Occipital lobe (tissue), 2 donors: ENCODE results near the gene FAM174C. TPM values are rescaled to one million over a fixed set of nuclear protein-coding genes. Genes with fewer than 3 reads are reported as not detected.
"Not testable (repeated sequence)": the region's sequence is repeated elsewhere in the genome, so short reads cannot be mapped to it uniquely, and the experiment has no call there.

Experiments
- DNase-seq: peaks from one replicate; lab custom pipeline; 2025; lab: John Stamatoyannopoulos, UW
- total RNA-seq: library from RNA; depleted of rRNA; stranded (reverse); fragments of >200 nt; gene quantifications from one replicate; pipeline ENCODE4 v1.2.3, GENCODE V29; 2014

The FAM174C gene
- total RNA-seq, 1 donor from 2014 or later, result 6.7 TPM

DNA sequence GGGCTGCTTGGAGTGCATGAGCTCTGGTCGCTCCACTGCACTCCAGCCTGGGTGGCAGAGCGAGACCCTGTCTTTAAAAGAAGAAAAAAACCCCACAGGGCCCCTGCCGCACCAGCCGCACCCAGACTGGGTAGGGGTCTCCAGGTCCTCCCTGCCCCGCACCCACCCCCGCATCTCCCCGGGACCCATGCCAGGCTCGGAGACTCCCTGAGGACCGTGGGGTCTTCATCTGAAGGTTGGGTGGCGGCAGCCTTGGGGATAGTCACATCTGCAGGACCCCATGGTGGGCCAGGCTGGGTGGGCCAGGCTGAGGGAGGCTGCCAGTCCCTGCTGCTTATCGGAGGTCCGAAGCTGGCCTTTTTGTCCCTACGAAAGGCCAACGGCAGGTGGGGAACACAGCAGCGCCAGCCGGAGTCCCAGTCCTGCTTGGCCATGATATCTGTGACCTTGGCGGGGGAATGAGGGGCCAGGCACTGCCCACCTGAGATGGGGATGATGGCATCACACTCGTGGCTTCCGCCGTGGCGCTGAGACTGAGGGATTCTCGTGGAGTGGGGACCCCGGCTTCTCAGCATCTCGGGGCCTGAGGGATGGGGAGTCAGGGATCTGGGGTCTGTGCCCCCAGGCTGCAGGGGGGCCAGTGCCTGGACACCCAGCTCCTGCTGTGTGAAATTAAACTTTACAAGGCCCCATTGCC lies 21.4 kb downstream of the FAM174C start:
- no peak for DNase-seq

DNA sequence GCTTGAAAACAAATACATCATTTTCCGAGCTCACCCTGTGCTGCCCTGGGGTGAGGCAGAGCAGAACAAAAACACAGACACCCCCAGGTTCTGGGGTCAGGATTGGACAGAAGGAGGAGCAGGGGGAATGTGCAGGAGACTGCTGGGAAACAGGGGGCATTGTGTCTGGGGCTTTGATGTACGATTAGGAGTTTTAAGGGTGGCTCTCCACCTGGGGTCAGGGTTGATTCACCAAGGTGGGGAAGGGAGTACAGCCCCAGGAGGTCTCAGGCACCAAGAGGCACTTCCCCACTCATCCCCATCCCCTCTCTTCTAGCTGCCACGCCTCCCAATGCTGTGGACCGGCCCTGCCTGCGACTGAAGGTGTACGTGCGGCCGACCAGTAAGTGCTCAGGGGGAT lies 22.9 kb downstream of the FAM174C start:
- DNase-seq, result no peak

DNA sequence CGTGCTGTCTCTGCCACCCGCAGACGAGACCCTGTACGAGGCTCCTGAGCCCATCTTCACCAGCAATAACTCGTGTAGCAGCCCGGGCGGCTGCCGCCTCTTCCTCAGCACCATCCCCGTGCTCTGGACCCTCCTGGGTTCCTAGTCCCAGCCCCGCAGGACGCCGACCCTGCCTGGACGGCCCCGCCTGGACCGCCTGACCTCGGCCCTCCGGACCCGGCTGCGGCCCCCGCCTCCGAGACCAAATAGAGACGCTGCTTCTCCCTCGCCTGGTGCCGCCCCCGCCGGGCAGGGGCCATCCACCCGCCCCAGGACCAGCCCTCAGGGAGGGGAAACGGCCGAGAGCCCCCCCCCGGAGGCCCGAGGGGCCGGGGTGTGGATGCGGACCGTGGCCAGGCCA lies 24.5 kb downstream of the FAM174C start:
- DNase-seq, result no peak

DNA sequence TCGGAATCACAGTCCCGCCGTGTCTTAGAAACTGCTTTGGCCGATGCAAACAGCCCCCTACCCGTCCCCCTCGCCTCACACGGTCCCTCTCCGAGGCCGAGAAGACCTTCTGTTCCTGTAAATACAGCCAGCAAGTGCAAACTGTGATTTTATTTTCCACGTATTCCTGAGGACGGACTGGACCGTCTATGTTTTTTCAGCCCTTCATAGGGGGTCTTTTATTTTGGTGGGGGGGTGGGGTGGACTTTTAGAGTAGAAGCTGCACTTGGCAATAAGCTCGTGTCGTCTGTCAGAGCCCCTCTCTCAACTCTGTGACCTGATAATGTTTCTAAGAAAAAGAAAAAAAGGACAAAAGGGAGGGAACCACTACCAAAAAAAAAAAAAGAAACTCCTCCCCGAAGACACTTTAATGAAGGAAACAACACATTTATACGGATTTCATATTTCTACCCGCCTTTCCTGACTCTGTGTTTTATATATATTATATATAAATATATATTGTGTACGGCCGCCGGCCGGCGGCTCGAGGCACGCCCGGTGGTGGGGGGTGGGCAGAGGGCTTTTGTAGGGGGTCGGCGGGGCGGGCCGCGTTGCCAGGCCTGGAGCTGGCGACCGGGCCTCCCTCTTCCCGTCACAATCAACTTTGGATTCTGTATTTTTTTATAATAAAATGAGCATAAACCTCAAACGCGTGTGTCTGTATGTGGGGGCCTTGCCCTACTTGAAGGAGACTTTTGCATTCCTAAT lies 25.6 kb downstream of the FAM174C start:
- DNase-seq, result no peak

DNA sequence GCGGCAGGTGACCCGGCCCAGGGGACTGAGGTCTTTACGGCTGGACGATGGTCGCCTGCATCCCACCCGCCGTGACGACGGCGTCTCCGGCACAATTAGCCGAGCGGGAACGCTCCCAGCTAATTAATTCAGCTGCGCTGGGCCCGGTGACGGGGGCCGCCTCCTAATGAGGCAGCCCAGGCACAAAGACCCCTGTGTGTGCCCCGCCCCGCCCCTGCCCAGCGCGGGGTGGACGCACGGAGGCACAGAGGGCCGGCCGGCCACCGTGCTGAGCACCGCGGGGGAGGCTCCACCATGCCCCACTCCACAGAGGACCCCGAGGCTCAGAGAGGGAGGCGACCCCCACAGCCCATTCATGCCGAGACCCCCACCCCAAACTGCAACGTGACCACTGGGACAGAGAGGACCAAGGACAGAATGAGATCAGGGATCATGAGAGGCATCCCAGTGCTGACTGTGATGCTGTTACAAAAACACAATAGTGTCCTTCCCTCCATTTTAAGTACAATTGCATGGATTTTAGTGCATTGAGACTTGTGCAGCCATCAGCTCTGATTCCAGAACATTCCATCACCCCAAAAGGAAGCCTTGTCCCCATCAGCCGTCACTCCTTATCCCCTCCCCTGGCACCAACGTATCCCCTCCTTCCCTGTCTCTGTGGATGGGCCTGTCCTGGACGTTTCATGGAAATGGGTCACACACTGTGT lies 27.4 kb downstream of the FAM174C start:
- DNase-seq, result peak; percentile 26

DNA sequence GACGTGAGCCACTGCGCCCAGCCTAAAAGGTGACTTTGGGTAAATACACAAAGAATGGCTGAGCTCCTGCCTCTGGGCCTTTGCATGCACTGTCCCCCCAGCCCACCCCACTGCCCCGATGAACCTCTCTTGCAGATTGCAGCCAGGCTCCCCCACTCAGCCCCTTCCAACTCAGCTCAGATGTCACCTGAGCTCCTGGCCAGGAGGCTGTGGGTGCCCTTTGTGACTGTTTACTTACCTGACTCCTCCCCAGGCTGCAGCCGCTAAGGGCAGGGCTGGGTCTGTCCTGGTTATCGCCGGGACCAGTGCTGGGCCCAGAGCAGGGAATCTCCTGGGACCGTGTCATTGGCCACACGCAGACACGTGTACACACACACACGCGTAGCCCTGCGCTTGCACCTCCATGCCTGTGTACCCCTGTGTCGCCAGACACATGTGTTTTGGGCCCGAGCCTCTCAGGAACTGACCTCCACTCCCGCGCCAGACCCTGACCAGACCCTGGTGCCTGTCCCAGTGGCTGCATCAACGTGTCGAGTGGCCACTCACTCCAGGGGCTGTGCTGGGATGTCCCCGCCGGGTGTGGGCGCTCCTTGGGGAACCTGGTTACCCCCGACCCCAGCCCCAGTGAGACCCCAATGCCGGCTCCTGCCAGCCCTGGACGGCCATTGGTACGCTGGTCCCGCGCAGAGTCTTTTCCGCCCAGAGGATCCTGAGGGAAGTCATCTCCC lies 29.0 kb downstream of the FAM174C start:
- DNase-seq, result no peak

DNA sequence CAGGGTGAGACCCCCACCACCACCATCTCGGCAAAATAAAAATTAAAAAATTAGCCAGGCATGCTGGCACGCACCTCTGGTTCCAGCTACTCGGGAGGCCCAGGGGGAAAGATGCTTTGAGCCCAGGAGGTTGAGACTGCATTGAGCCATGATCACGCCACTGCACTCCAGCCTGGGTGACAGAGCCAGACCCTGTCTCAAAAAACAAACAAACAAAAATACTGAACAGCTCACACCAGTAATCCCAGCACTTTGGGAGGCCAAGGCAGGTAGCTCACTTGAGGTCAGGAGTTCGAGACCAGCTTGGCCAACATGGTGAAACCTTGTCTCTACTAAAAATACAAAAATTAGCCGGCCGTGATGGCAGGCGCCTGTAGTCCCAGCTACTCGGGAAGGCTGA lies 30.0 kb downstream of the FAM174C start:
- not testable (repeated sequence) for DNase-seq

DNA sequence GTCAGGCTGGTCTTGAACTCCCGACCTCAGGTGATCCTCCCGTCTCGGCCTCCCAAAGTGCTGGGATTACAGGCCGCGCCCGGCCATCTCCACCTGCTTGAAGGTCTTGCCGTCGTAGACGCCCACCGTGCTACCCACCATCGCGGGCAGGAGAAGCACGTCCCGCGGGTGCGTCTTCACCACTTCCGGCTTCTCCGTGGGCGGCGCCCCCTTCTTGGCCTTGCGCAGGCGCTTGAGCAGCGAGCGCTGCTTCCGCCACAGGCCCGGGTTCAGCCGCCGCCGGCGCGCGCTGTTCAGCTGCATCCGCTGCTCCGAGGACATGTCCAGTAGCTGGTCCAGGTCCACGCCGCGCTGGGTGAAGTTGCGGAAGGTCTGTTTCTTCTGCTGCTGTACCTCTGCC lies 32.0 kb downstream of the FAM174C start:
- DNase-seq, result no peak

DNA sequence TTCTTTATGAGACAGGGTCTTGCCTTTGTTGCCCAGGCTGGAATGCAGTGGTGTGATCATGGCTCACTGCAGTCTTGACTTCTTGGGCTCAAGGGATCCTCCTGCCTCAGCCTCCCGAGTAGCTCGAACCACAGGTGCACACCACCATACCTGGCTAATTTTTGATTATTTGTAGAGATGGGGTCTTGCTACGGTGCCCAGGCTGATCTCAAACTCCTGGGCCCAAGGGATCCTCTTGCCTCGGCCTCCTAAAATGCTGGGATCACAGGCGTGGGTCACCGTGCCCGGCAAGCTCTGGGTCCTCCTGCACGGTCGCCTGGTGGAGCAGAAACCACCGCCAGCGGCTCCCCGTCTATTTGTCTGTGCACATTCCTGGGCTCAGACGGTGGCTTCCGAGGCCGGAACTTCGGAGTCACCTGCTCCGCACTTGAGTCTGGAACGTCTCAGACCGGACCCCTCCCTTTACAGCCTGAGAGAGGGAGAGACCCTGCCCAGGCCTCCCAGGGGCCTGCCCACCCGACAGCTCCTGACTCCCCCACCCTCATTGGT lies 32.5 kb downstream of the FAM174C start:
- no peak for DNase-seq

DNA sequence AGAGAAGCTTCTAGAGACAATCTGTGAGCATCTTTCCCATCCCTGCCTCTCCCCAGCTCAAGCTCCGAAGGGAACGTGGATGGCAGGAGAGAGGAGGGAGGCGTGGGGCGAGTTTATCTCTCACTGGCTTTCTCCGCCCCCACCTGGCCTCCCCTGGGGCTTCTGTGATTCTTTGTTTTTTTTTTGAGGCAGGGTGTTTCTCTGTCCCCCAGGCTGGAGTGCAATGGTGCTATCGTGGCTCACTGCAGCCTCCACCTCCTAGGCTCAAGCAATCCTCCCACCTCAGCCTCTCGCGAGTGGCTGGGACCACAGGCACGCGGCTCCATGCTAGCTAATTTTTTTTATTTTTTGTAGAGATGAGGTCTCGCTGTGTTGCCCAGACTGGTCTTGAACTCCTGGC lies 33.4 kb downstream of the FAM174C start:
- no peak for DNase-seq

DNA sequence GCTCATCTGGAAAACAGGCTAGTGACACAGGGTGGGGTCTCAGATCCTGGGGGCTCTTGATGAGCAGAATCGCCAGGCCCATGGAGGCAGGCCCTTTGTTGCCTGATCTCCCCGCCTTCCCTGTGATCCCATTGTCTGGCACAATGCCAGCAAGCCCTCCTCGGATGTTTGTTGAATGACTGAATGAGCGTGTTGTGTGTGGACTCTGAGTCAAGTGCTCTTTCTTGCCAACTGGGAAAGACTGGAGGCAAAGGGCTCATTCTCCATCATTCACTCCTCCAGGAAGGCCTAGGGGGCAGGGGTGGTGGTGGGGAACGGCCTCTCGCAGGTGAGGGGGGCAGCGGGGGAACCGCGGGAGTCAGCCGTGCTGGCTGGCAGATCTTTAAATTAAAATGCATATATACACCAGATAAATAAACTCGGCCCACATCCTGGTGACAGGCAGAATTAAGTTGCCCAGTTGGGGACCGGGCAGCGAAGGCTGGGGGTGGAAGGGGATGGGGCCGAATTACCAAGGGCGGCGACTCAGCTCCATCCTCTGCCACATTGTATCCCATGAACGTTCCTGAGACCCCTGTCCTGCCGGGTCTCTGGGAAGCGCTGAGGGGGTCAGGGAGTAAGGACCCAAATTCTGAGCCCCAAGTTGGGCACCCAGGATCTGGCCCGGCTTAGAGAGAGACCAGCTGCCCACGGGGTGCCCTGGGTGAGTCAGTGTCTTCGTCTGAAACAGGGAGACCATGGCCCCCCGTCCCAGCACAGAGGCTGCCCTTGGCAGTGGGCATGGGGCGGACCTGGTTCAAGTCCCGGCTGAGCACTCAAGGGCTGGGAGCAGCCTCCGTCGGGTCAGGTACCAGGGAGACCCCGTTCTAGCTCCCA lies 34.9 kb downstream of the FAM174C start:
- no peak for DNase-seq

DNA sequence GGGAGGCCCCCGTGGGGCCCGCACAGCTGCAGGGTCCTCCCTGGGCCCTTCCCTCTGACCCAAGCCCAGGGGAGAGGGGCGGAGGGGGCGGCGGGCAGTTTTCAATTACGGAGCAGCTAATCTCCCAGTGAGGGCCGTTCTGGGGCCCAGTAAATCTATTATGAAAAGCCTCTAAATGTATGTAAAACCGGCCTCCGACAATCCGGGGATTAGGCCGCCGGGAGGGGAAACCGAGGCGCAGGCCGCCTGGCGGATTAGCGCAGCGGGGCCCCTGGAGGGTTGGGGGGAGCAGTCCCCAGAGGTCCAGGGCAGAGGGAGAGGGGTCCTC lies 35.5 kb downstream of the FAM174C start:
- no peak for DNase-seq

DNA sequence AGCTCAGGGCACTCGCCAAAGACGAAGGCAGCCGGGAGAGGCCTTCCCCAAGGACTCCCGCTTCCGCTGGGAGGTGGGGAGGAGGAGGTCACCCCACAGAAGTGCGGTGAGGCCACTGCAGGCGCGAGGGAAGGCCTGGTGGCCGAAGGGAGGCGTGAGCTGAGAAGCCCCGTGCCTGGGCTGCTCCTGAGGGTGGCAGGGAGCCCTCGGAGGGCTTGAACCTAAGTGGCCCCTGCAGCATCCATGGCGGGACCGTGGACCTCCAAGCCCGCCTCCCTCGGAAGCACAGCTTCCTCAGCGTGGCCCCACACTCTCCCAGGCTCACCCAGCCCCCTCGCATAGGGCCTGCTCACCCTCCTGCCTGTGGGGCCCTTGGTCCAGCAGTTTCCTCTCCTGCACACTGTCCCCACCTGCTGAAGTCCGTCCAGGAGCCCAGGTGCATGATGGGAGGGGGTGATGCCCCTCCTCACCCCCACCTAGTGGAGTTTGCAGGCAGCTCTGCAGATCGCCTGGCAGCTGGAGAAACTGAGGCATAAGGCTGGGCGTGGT lies 36.3 kb downstream of the FAM174C start:
- DNase-seq, result no peak

DNA sequence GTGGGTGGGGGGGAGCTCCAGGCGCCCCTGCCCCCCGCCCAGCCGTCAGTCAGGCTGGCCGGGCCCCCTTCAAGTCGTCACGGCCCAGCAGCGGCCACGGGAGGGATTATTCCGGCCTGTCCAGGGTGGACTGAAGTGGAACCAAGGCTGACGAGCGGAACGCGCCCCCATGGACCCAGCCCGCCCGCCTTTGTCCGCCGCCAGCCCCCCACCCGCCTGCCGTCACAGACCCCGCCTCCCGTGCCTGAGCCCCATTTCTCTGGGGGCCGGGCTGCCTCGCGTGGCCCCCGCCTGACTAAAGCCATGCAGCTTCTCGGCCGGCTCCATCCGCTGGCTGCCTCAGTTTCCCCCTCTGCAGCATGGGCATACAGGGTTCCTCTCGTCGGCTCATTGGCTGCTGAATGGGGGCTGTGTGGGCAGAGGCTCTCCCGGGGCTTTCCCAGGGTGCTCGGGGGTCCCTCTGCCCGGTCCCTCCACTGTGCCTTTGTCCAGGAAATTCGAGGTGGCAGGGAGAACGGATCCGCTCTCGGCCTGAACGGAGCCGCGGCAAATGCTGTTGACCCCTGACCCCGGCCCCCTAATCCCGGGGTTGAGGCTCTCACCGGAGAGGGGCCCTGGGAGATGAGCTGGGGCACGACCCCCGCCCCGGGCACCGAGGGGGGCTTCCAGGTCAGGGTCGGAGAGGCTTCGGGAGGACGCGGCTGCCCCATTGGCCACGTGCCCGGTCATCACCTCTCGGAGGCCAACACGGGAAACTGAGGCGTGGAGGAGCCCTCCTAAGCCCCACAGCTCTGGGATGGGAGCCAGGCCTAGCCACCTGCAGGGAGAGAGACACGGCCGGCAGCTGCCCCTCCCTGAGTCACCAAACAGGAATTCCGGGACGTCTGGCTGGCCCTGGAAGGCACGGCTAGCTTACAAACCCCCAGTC lies 37.7 kb downstream of the FAM174C start:
- no peak for DNase-seq

DNA sequence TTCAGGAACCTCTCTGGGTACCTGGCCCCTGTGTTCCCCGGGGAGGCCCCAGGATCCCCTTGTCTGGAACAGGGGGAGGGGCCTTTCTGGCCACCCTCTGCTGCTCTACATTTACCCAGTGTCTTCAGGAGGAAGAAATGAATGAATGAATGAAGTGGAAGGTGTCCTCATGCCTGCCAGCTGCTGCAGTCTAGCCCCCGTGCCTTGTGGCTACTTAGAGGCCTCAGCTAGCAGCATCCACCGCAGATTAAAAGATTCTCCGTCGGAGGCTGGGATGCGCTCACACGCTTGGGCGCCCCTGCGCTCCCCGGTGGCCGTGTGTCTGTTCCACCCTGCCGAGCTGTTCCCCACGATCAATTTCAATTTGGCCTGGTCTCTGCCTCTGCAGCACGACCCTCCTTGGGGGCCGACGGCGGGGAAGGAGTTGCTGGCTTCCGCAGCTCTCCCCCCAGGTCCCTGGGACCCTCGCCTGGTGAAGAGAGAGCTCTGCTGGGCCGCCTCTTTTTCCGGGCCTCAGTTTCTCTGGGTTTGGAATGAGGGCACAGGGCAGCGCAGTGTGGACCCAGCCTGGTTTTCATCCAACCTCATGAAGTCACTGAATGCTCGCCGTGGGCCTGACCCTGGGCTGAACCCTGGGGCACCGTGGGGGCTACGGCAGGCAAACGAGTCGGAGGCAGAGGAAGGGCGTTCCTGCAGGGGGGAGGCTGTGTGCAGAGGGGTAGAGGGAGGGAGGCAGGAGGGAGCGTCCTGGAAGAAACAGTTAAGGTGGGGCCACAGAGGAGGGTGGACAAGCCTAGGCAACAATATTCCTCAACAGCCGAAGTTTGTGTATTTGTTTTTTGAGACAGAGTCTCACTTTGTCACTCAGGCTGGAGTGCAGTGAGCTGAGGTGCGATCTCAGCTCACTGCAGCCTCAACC lies 38.6 kb downstream of the FAM174C start:
- no peak for DNase-seq

DNA sequence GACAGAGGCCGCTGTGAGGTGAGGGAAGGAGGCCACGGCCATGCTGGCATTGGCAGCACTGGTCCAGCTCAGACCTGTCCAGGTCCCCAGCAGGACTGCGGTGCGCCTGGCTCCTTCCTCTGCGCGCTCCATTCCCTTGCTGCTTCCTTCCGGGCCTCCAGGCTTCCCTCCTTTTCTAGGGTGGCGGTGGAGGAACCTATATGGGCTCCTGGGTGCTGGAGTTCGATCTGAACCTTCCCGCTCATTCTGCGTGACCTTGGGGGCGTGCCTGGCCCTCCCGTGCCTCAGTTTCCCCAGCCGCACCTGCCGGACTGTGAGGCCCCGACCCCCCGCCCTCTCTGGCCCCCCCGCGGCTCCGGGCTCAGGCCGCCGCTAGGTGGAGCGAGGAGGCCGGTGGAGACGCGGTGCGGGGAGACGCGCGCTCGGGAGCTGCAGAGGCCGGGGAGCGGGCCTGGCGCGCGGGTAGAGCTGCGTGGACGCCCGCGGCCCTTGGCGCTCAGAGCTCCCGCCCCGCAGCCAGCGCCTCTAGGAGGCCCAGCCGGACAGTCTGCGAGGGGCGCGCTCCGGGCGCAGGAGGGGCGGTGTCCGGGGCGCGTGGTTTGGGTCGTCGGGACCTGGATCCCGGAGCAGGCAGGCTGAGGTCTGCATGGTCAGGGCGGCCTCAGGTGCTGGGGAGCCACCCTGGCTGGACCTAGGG lies 40.3 kb downstream of the FAM174C start:
- peak; percentile 54 for DNase-seq

DNA sequence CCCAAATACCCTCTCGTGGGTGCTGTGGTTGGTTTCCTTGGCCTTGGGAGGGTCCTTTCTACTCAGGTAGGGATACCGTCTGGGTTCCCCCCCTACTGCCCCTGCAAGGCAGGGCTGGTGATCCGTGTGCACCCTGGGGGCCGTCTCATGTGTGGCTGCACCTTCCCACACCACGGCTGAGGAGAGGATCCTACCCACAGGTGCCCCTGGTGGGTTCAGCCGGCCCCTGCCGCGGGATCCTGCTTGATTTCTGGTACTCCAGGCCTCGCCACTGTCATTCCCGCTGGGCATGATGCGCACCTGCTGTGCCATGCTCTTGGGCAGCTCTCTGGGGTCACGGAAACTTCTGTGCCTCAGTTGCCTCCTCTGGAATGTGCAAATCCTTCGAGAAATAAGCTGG lies 41.1 kb downstream of the FAM174C start:
- DNase-seq, result no peak
